Stimulated activated CD8-positive, alpha-beta memory T cell treated with anti-CD3 and anti-CD28 coated beads, Interleukin-4, amount 100 ng/mL, for 1 hour (primary cell): Measurements from ENCODE around the gene REL.
"Not testable (repeated sequence)": the region's sequence is repeated elsewhere in the genome, so short reads cannot be mapped to it uniquely, and the experiment has no call there.

Experiments
- DNase-seq, 2 donors: peaks; one replicate each; pipeline ENCODE4 v3.0.0-alpha.2; 2020; ENCODE audit warnings: low read depth in 2 of 2, low spot score in 1 of 2

The REL gene

GRCh38 chr2:60881047-60881932, at the start of gene REL:
Gene REL, plus strand, starts transcription at chr2:60881574. Its CDS starts 267 bp downstream, at chr2:60881841.
- peak; percentile 77 to 79 for DNase-seq

- no peak for DNase-seq
Observed at GRCh38 chr2:60831921-60832320, 49.5 kb upstream of the REL start.

DNA sequence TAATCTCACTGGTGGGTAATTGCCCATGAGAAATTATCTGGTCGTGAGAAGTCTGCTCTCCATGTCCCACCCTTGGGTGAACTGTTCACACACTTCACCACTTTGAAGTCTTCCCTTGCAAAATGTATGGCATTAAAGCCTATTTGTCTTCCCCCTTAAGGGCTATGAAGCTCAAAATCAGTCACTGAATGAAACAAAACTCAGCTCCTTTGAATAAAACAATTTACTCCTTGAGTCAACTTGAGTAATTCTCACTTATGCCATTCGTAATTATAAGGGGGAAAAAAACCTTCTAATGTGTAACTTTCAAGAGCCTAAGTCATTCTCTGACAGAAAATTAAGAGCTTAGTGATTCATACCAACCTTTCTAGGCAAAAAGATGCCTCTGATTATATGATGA, 48.8 kb upstream of the REL start:
- no peak for DNase-seq

- no peak for DNase-seq
Observed at GRCh38 chr2:60834270-60834717, 47.1 kb upstream of the REL start.

- no peak for DNase-seq
Observed at GRCh38 chr2:60836491-60836890, 44.9 kb upstream of the REL start.

DNA sequence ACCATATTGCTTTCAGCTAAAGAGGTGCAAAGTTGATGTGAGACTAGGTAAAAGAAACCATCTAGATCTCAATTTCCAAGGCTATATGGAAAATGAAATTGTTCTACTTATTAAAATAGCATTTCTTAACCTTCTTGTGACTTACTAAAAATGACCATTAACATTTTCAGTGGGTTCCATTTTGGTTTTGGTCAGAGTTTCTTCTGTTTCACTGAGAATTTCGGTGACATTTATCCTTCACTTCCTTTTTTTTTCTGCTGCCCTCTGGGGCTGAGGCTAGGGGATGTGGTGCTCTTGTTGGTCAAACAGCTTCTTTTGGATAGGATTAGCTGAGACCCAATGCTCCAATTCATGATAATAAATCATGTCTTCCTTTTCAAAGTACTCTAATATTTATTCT, 44.3 kb upstream of the REL start:
- no peak for DNase-seq

DNA sequence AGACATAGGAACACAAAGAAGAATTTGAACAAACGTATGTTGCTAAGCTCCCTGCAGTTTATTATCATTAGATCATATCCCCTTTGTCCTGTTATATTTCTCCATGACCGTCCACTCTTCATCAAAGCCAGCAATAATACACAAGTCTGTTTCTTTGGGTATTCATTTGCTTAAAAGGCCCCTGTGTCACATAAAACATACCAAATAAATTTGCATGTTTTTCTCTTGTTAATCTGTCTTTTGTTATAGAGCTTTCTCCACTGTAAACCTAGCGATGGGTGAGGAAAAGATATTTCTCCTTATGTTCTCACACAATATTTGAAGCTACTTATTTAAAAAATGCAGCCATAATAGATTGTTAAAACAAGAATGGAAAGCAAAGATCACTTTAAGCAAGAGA, 42.9 kb upstream of the REL start:
- no peak for DNase-seq

GRCh38 chr2:60839126-60839813, 42.1 kb upstream of the REL start:
- DNase-seq: no peak

- no peak for DNase-seq
Observed at GRCh38 chr2:60840880-60841279, 40.5 kb upstream of the REL start.

DNA sequence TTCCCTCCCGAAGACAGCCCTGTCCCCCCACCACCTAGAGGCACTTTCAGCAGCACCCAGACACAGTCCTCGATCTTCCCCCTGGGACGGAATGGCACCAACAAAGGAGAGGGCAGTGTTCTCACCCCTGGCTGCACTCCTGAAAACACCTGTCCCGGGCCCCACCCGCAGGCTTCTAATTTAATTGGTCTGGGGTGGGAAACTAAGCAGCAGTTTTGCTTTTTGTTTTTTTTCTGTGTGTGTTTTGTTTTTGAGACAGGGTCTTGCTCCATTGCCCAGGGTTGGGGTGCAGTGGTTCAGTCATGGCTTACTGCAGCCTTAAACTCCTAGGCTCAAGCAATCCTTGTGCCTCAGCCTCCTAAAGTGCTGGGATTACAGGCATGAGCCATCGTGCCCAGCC, 38.4 kb upstream of the REL start:
- no peak for DNase-seq

- no peak for DNase-seq
Observed at GRCh38 chr2:60844105-60844504, 37.3 kb upstream of the REL start.

DNA sequence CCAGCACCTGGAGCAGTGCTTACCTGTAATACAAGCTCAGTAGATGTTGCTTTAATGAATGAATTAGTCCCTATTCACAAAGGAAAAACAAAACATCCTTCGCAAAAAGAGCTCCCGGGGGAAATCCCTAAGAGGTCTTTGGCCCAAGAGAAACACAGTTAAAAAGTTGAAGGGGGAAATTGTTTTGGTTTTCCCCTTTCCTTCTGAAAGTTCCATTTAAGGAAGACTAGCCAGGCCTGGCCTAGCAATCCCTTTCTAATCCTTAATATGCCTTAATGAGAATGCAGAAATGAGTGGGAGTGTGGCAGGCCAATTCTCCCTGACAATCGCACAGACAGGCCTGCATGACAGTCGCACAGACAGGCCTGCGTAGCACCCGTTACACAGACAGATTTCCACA, 33.5 kb upstream of the REL start:
- no peak for DNase-seq

- no peak for DNase-seq
Observed at GRCh38 chr2:60849187-60849586, 32.2 kb upstream of the REL start.

GRCh38 chr2:60852282-60852860, 29.0 kb upstream of the REL start:
- DNase-seq: no peak

GRCh38 chr2:60853531-60853930, 27.8 kb upstream of the REL start:
- no peak for DNase-seq

DNA sequence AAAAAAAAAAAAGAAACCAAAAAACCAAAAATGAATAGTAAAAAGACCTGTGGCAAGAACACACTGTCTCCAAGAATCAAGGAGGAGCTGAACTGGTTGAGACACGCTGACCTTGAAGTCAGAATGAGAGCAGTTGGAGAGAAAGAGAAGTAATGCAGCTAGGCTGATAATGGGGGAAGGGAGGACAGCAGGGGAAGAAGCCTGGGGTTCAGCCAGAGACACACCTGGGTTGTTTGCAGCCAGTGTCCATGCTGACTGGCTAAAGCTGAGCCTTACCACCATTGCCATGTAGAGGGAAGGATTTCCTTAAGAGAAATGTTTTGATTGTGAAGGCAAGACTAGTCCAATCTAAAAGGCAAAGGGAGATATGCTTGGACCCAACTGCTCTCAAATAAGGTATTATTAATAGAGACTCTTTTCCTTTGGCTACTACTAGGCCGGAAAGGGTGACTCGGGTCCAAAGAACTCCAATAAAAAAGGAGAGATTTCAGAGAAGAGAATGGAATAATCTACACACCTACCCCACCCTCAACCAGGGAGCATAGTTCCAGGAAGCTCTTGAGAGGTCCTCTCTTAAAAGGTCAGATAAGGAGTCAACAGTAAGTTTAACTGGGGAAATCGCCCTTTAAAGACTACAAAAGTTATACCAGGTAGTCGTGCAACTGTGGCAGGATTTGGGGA, 25.2 kb upstream of the REL start:
- no peak for DNase-seq

DNA sequence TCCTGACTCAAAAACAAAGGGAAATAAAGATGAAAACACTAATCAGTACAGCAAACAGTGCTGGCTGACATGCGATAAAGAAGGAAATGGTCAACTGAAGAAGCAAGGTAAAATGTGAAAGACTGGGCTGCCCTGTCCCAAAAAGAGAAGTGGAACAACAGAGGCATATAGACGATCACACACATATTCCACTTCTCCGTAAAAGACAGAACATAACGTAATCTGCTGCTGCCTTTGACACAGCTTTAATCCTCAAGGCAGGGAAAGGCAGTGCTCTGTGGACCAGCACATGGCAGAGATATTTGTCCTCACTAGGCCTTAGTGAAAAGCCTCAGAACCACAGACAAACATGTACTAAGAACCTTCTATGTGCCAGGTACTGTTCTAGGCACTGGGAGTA, 24.3 kb upstream of the REL start:
- no peak for DNase-seq

DNA sequence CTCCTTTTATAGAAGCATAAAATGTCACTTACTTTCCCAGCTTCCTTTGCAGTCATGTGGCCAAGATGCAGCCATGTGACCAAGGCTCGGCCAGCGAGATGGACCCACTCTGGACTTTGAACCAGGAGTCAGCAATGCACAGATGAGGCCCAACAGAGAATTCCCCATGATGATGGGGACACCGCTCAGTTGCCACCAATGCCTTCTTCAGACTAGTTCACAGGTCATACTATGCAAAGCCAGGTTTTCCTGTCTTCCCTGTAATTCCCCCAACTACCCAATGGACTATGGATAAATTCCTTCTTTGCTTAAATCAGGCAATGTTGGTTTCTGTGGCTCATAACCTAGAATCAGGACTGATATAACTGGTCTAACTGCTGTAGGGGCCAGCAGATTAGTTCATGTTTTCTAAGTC, 22.5 kb upstream of the REL start:
- no peak for DNase-seq

DNA sequence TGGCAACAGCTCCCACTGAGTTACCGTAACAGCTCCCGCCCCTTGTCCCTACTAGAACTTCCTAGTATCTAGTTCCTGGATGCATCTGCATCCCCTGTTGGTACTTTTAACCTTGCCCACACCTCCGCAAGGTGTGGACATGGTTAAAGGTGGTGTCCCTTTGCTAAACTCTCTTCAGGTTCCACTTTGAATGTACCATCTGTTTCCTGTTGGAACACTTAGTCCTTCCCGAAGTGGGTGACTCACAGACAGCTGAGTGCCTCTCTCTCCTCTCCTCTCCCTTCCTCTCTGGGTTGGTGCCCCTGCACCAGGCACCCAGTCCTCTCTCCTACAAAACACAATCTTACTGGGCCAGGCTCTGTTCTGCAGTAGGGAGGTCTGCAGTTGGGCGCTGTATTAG, 19.6 kb upstream of the REL start:
- DNase-seq: no peak

DNA sequence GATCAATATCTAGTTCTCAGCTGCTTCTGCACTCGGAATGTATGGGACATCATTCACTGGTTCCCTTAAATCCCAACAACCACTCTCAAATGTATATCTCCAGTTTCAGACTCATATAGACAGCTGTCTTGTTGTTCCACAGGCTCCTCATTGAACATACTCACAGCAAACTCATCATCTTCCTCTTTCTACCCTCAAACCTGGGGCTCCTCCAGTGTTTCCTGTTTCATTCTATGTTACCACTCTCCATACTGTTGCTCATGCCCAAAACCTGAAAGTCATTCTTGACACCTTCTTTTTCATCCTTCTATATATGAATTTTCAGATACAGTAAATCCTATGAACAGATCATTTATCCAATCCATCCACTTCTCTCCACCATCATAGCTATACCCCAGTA, 18.7 kb upstream of the REL start:
- no peak for DNase-seq

GRCh38 chr2:60865361-60865760, 16.0 kb upstream of the REL start:
- not testable (repeated sequence) for DNase-seq

DNA sequence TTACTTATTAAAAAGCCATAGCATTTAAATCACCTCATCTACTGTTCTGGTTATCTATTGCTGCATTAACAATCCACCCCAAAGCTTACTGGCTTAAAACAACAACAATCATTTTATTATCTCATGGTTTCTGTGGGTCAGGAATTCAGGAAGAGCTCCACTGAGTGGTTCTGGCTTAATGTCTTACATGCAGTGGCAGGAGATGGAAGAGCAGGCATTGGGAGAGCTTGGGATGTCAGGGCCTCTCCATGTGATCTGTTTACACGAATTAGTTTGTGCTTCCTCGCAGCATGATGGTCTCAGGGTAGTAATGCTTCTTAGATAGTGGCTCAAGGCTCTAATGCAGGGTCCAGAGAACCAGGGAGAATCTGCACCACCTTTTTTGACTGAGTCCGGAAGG, 14.4 kb upstream of the REL start:
- DNase-seq: no peak
